H9 (cell line): ENCODE data around the gene TBXA2R. TPM values are rescaled to one million over a fixed set of nuclear protein-coding genes. Genes with fewer than 3 reads are reported as not detected.

Experiments used
- DNase-seq: peaks from one replicate; pipeline ENCODE4 v3.0.0-alpha.2; 2017
- H2AFZ ChIP-seq: one replicate; pipeline ENCODE4 v1.6.1; 2013; ENCODE audit warnings: mild to moderate bottlenecking, low read length, control low read depth, moderate library complexity
- H2AK5ac ChIP-seq: 2 replicates; pipeline ENCODE4 v1.6.1; 2013; ENCODE audit warnings: low read length, control low read depth, mixed read lengths; ENCODE audit not compliant: insufficient read length
- H2BK120ac ChIP-seq: one replicate; pipeline ENCODE4 v1.6.1; 2013; ENCODE audit warnings: low read depth, mild to moderate bottlenecking, low read length, control low read depth, inconsistent platforms; ENCODE audit not compliant: poor library complexity, severe bottlenecking
- H2BK12ac ChIP-seq: 2 replicates; pipeline ENCODE4 v1.6.1; 2013; ENCODE audit warnings: low read length, control low read depth, mixed read lengths, low read depth; ENCODE audit not compliant: insufficient read length
- H2BK15ac ChIP-seq: 2 replicates; pipeline ENCODE4 v1.6.1; 2013; ENCODE audit warnings: low read depth, low read length, control low read depth
- H2BK20ac ChIP-seq: one replicate; pipeline ENCODE4 v1.6.1; 2013; ENCODE audit warnings: low read depth, mild to moderate bottlenecking, low read length, control low read depth, inconsistent platforms; ENCODE audit not compliant: poor library complexity, severe bottlenecking
- H2BK5ac ChIP-seq: 2 replicates; pipeline ENCODE4 v1.6.1; 2013; ENCODE audit warnings: low read length, control low read depth, mixed read lengths; ENCODE audit not compliant: insufficient read length
- H3K14ac ChIP-seq: 2 replicates; pipeline ENCODE4 v1.6.1; 2013; ENCODE audit warnings: low read length, control low read depth; ENCODE audit not compliant: insufficient read depth
- H3K18ac ChIP-seq: 2 replicates; pipeline ENCODE4 v1.6.1; 2013; ENCODE audit warnings: low read depth, mild to moderate bottlenecking, mixed read lengths, low read length, control low read depth; ENCODE audit not compliant: insufficient read length
- H3K23ac ChIP-seq: 2 replicates; pipeline ENCODE4 v1.6.1; 2013; ENCODE audit warnings: low read length, control low read depth, mixed read lengths, low read depth; ENCODE audit not compliant: insufficient read length
- H3K23me2 ChIP-seq: 2 replicates; pipeline ENCODE4 v1.6.1; 2013; ENCODE audit warnings: low read depth, mild to moderate bottlenecking, mixed read lengths, low read length, control low read depth; ENCODE audit not compliant: insufficient read length, poor library complexity, severe bottlenecking
- H3K27ac ChIP-seq: 2 replicates; pipeline ENCODE4 v1.5.1; 2013; ENCODE audit warnings: low read length, control low read depth, mixed read lengths, low read depth; ENCODE audit not compliant: insufficient read length
- H3K27me3 ChIP-seq: 2 replicates; pipeline ENCODE4 v1.6.1; 2013; ENCODE audit warnings: low read length, control low read depth, inconsistent platforms; ENCODE audit not compliant: insufficient read depth
- H3K4ac ChIP-seq: 2 replicates; pipeline ENCODE4 v1.6.1; 2013; ENCODE audit warnings: low read depth, mild to moderate bottlenecking, control low read depth, inconsistent platforms, low read length, moderate library complexity
- H3K4me1 ChIP-seq: 2 replicates; pipeline ENCODE4 v1.6.1; 2013; ENCODE audit warnings: low read length, control low read depth, inconsistent platforms; ENCODE audit not compliant: insufficient read depth
- H3K4me2 ChIP-seq: 2 replicates; pipeline ENCODE4 v1.6.1; 2013; ENCODE audit warnings: low read length, control low read depth, mixed read lengths; ENCODE audit not compliant: insufficient read length, insufficient read depth
- H3K56ac ChIP-seq: 2 replicates; pipeline ENCODE4 v1.6.1; 2013; ENCODE audit warnings: low read depth, mild to moderate bottlenecking, mixed read lengths, low read length, control low read depth; ENCODE audit not compliant: insufficient read length
- H3K79me1 ChIP-seq: 2 replicates; pipeline ENCODE4 v1.6.1; 2013; ENCODE audit warnings: low read depth, mild to moderate bottlenecking, moderate library complexity, low read length, control low read depth, inconsistent platforms; ENCODE audit not compliant: insufficient read depth, poor library complexity, severe bottlenecking
- H3K79me2 ChIP-seq: 2 replicates; pipeline ENCODE4 v1.6.1; 2013; ENCODE audit warnings: low read length, control low read depth, inconsistent platforms; ENCODE audit not compliant: insufficient read depth
- H3K9ac ChIP-seq: 2 replicates; pipeline ENCODE4 v1.6.1; 2013; ENCODE audit warnings: low read length, control low read depth, mixed read lengths; ENCODE audit not compliant: insufficient read length; ENCODE audit errors: extremely low read depth
- H3K9me3 ChIP-seq: one replicate; pipeline ENCODE4 v1.6.1; 2013; ENCODE audit warnings: low read depth, low read length, inconsistent platforms; ENCODE audit not compliant: control insufficient read depth
- H3T11ph ChIP-seq: one replicate; pipeline ENCODE4 v1.6.1; 2013; ENCODE audit warnings: mild to moderate bottlenecking, low read length, control low read depth, inconsistent platforms
- H4K20me1 ChIP-seq: one replicate; pipeline ENCODE4 v1.6.1; 2013; ENCODE audit not compliant: control insufficient read depth, insufficient read length, insufficient read depth
- H4K5ac ChIP-seq: 2 replicates; pipeline ENCODE4 v1.6.1; 2013; ENCODE audit warnings: low read depth, mild to moderate bottlenecking, mixed read lengths, low read length, control low read depth; ENCODE audit not compliant: insufficient read length
- H4K8ac ChIP-seq: replicated peaks from 2 replicates; pipeline ENCODE4 v1.6.1; 2013; ENCODE audit warnings: low read length, control low read depth, mixed read lengths, low read depth; ENCODE audit not compliant: insufficient read length
- H4K91ac ChIP-seq: 2 replicates; pipeline ENCODE4 v1.6.1; 2013; ENCODE audit warnings: low read depth, mild to moderate bottlenecking, moderate library complexity, mixed read lengths, low read length, control low read depth; ENCODE audit not compliant: insufficient read length
- H3K27ac Mint-ChIP-seq, 3 experiments: 2 replicates in 2 of 3; 3 replicates in 1 of 3; pipeline ENCODE4 v1.8.0; 2020 to 2021; ENCODE audit warnings: mixed read lengths in 3 of 3, mild to moderate bottlenecking in 1 of 3, moderate library complexity in 1 of 3
- H3K27me3 Mint-ChIP-seq: 2 replicates; pipeline ENCODE4 v1.8.0; 2021; ENCODE audit warnings: low read depth, mild to moderate bottlenecking, moderate library complexity, mixed read lengths
- H3K36me3 Mint-ChIP-seq, 3 experiments: 2 replicates in 2 of 3; 3 replicates in 1 of 3; pipeline ENCODE4 v1.8.0; 2020 to 2021; ENCODE audit warnings: low read depth in 3 of 3, mixed read lengths in 3 of 3; ENCODE audit not compliant: insufficient read depth in 1 of 3
- H3K4me1 Mint-ChIP-seq, 2 experiments: 2 replicates each; pipeline ENCODE4 v1.8.0; 2020; ENCODE audit warnings: mixed read lengths in 2 of 2
- H3K4me3 Mint-ChIP-seq, 2 experiments: 2 replicates in 1 of 2; 3 replicates in 1 of 2; pipeline ENCODE4 v1.8.0; 2020 to 2021; ENCODE audit warnings: mild to moderate bottlenecking in 2 of 2, mixed read lengths in 2 of 2, moderate library complexity in 1 of 2
- H3K9me3 Mint-ChIP-seq, 2 experiments: 2 replicates in 1 of 2; 3 replicates in 1 of 2; pipeline ENCODE4 v1.8.0; 2020; ENCODE audit warnings: mild to moderate bottlenecking in 2 of 2, mixed read lengths in 2 of 2, moderate library complexity in 1 of 2
- CTCF ChIP-seq: fragments of 200-600 bp; sonication (generic); conservative IDR thresholded peaks from 3 replicates; pipeline ENCODE4 v1.8.0; 2021; ENCODE audit warnings: antibody characterized with exemption, mild to moderate bottlenecking
- WGBS: extraction: QIAGEN DNeasy Blood & Tissue Kit; methylation state at CpG from one replicate; pipeline ENCODE4 v1.1.7; 2013; ENCODE audit warnings: missing lambda C conversion rate, low lambda C conversion rate, mixed read lengths; ENCODE audit not compliant: insufficient read length; ENCODE audit errors: extremely low coverage; 5-methylcytosine and 5-hydroxymethylcytosine counted together
- total RNA-seq: library from RNA; stranded (reverse); gene quantifications from 2 replicates; pipeline ENCODE4 v1.2.1, GENCODE V29; 2021

The TBXA2R gene
- total RNA-seq, 1 experiment from 2014 or later, result 0.63 TPM

- no peak overlapping the region for H3T11ph ChIP-seq
- no peak overlapping the region for H4K8ac ChIP-seq
- no peaks in the 10 kb centered on the region for H3K79me2 ChIP-seq
- no peaks in the 10 kb centered on the region for H3K79me1 ChIP-seq
- H2BK5ac ChIP-seq, result no peak overlapping the region
- no peak overlapping the region for H3K56ac ChIP-seq
- H3K14ac ChIP-seq, result no peak overlapping the region
- no peak overlapping the region for H2BK120ac ChIP-seq
- H3K4me3 Mint-ChIP-seq, result peak overlapping the region; percentile 86 to 97
- H3K9me3 ChIP-seq, result no peaks in the 10 kb centered on the region
- no CpG with 5 or more reads among the region's 9 CpGs for WGBS
- H4K5ac ChIP-seq, result no peak overlapping the region
- H3K9me3 Mint-ChIP-seq, result no peaks in the 10 kb centered on the region
- H3K4me2 ChIP-seq, result peak overlapping the region; percentile 43
- no peak overlapping the region for H2AFZ ChIP-seq
- H3K27me3 ChIP-seq, result no peaks in the 10 kb centered on the region; the same call in 1 of the 2 replicates
- H4K20me1 ChIP-seq, result peaks cover 3% of the 10 kb centered on the region
- H2BK15ac ChIP-seq, result no peak overlapping the region
- no peak overlapping the region for H3K4ac ChIP-seq
- DNase-seq, result no peak
- H2BK12ac ChIP-seq, result no peak overlapping the region
- no peak overlapping the region for H2BK20ac ChIP-seq
- peaks cover 8% of the 10 kb centered on the region for H3K23me2 ChIP-seq
- H3K36me3 Mint-ChIP-seq, result 0 out of 7 replicates have a peak, but pooled peaks cover 0 to 5% (median 0%) of the 10 kb centered on the region in 3 experiments
- H3K27me3 Mint-ChIP-seq, result peaks cover 34% of the 10 kb centered on the region
- H4K91ac ChIP-seq, result no peak overlapping the region
- H3K23ac ChIP-seq, result no peak overlapping the region
- H3K4me1 Mint-ChIP-seq, result peaks cover 12 to 15% of the 10 kb centered on the region in 2 experiments
- H2AK5ac ChIP-seq, result no peak overlapping the region
- TF ChIP-seq CTCF, result no peak
- no peak overlapping the region for H3K18ac ChIP-seq
- H3K27ac ChIP-seq, result no peak overlapping the region
- H3K27ac Mint-ChIP-seq, result no peak overlapping the region
- no peaks in the 10 kb centered on the region for H3K4me1 ChIP-seq
- no peak overlapping the region for H3K9ac ChIP-seq
Observed at GRCh38 chr19:3556423-3556977, 50.2 kb downstream of the TBXA2R start.
